K562 (cell line): ENCODE results near the gene ALDH1A2. TPM values are rescaled to one million over a fixed set of nuclear protein-coding genes. Genes with fewer than 3 reads are reported as not detected.

Experiments used
- HNRNPK ChIP-seq: fragments of 200-400 bp; formaldehyde crosslinking; IDR thresholded peaks from one replicate; pipeline ENCODE4 v1.6.1; 2018; ENCODE audit warnings: mild to moderate bottlenecking, low read depth, low read length; ENCODE audit not compliant: poor library complexity, severe bottlenecking
- KAT2B ChIP-seq: IDR thresholded peaks from one replicate; pipeline ENCODE4 v1.6.1; 2012; ENCODE audit warnings: low read depth, mild to moderate bottlenecking, control low read depth, inconsistent platforms, low read length, moderate library complexity
- MAZ ChIP-seq, 2 experiments: fragments of 450-650 bp in 1 of 2; sonication (generic) in 1 of 2; formaldehyde crosslinking; IDR thresholded peaks in 1 of 2; conservative IDR thresholded peaks in 1 of 2; 2 replicates each; pipeline versions ENCODE4 v1.4.0 to v1.5.0; 2020; ENCODE audit warnings: mild to moderate bottlenecking in 1 of 2, missing genetic modification reagents in 1 of 2
- MGA ChIP-seq: fragments of 450-650 bp; IDR thresholded peaks from 2 replicates; pipeline ENCODE4 v1.6.1; 2016; ENCODE audit warnings: mild to moderate bottlenecking, moderate library complexity
- MNT ChIP-seq, 2 experiments: fragments of 450-650 bp; conservative IDR thresholded peaks; 2 replicates each; pipeline ENCODE4 v1.6.1; 2017; ENCODE audit warnings: mild to moderate bottlenecking in 2 of 2, moderate library complexity in 2 of 2
- NBN ChIP-seq: fragments of 450-650 bp; IDR thresholded peaks from 2 replicates; pipeline ENCODE4 v1.6.1; 2016; ENCODE audit warnings: low read depth, mild to moderate bottlenecking
- PPARD ChIP-seq: fragments of 250-450 bp; sonication (Bioruptor Pico); IDR thresholded peaks from 2 replicates; pipeline ENCODE4 v1.8.0; 2022; ENCODE audit warnings: inconsistent platforms, mild to moderate bottlenecking, moderate library complexity
- ZFP36 ChIP-seq: fragments of 150-350 bp; IDR thresholded peaks from 2 replicates; pipeline ENCODE4 v1.6.1; 2018; ENCODE audit warnings: low read length, low read depth; ENCODE audit not compliant: partially characterized antibody
- ZMIZ1 ChIP-seq, 2 experiments: fragments of 150-350 bp in 1 of 2; IDR thresholded peaks; 2 replicates each; pipeline ENCODE4 v1.6.1; 2012 to 2016; ENCODE audit warnings: low read depth in 2 of 2, low read length in 2 of 2, mild to moderate bottlenecking in 1 of 2, moderate library complexity in 1 of 2
- polyA plus RNA-seq, 8 experiments: library from polyadenylated mRNA; depleted of rRNA in 4 of 8; stranded (reverse) in 5 of 8; unstranded in 3 of 8; fragments of >200 nt; fragmentation: Nextera tagmentation in 2 of 8; fragmentation: Illumina TruSeq in 1 of 8; extraction: Ambion mirVana in 2 of 8; extraction: Trizol in 1 of 8; gene quantifications; 2 replicates each; pipeline versions ENCODE4 v1.2.1 to v1.2.3, GENCODE V29; 2011 to 2014; ENCODE audit warnings: inconsistent platforms in 1 of 8, missing spikeins in 1 of 8
- total RNA-seq, 7 experiments: library from RNA; depleted of rRNA in 6 of 7; stranded (reverse); fragments of >200 nt in 6 of 7; fragmentation: Illumina TruSeq in 2 of 7; extraction: Trizol in 2 of 7; gene quantifications; 2 replicates each; pipeline versions ENCODE4 v1.2.1 to v1.2.3, GENCODE V29; 2011 to 2021; ENCODE audit warnings: low replicate concordance in 1 of 7

ALDH1A2 gene
- total and polyA plus RNA-seq, 9 of the 15 experiments (the other 6 are each of a cell fraction or from before 2014, with no cell fraction given), result 115 to 393 (median 333) TPM

DNA sequence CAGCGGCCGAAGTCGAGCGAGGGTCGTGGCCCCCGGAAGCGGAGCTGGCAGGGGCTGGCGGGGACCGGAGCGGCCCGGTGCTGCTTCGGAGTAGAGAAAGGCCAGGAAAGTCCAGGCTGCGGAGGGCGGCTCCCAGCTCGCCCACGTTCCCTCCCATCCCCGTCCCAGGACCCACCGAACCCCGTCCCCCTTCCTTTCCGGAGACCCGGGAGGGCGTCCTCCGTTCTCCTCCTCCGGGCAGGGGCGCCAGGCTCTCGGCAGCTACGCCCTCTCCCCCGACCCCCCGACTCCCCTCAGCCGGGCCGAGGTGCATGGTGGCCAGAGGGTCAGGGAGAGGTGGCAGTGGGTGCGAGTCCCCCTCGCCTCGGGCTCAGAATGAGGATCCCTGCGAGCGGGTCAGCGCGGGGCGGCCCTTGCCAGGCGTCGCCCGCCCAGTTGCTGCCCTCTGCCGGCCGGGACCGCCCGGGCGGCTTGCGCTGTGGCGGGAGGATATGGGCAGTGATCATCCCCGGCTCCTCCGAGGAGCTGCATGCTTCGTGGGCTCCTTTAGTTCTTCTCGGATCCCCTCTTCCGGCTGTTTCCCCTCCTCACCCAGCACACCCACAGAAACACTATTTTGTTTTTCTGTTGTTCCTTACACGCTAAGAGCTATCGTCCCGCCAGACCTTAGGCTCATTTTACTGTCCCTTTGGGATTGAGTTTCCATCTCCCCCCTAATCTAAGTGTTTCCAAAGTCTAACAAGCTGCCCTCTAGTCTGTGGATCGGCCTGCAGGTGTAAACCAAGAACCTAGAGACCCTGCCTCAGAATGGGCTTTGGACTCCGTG is 744 bp upstream of the ALDH1A2 start (continued):
- TF ChIP-seq MGA, result peak; percentile 74
- no peak for TF ChIP-seq KAT2B
- TF ChIP-seq MAZ (CRISPR knock-in tag; conservative IDR thresholded peaks at IDR 0.05 in 1 of 2, IDR thresholded peaks at IDR 0.05 in 1 of 2), result peak in 1 of 2 experiments; percentile 71; a peak in 2 of 4 replicates
- TF ChIP-seq NBN, result 0 out of 2 replicates have a peak, but pooled peaks have one; percentile 21
- peak; percentile 6 for TF ChIP-seq ZFP36
- no peak for TF ChIP-seq HNRNPK
- no peak for TF ChIP-seq ZMIZ1 (IDR thresholded peaks at IDR 0.05; ENCODE audit: low read depth in 2 of 2, low read length in 2 of 2)
- no peak for TF ChIP-seq MNT (conservative IDR thresholded peaks at IDR 0.05)
- TF ChIP-seq PPARD (CRISPR knock-in tag), result no peak
